ENCODE results near the gene POLE.

DNA sequence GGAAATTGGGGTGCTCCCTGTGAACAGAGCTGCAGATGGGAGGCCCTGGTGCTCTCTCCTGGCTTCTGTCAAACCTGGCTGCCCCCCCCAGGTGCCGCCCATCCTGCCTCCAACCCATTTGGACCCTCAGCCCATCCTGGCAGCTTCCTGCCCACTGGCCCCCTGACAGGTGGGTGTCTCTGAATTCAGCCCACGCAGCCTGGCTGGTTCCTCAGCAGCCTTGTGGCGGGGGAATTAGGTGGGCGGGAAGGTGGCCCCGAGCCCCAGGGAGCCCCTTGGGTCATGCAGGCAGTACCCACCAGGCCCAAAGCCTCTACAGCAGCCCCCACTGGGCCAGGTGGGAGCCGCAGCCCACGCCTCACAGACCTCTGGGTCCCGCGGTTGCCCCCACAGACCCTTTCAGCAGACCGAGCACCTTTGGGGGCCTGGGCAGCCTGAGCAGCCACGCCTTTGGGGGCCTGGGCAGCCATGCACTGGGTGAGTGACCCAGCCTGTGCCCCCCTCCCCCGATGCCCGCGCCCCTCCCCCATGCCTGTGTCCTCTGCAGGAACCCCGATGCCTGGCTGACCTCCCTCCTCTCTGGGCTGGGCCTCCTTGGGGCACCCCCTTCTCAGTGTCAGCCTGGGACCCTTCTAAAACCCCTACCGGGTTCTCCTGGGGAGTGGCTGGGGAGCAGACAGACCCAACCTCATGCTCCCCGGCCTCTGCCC, 105.6 kb downstream of the POLE start:
- TF ChIP-seq, protein P1, sequence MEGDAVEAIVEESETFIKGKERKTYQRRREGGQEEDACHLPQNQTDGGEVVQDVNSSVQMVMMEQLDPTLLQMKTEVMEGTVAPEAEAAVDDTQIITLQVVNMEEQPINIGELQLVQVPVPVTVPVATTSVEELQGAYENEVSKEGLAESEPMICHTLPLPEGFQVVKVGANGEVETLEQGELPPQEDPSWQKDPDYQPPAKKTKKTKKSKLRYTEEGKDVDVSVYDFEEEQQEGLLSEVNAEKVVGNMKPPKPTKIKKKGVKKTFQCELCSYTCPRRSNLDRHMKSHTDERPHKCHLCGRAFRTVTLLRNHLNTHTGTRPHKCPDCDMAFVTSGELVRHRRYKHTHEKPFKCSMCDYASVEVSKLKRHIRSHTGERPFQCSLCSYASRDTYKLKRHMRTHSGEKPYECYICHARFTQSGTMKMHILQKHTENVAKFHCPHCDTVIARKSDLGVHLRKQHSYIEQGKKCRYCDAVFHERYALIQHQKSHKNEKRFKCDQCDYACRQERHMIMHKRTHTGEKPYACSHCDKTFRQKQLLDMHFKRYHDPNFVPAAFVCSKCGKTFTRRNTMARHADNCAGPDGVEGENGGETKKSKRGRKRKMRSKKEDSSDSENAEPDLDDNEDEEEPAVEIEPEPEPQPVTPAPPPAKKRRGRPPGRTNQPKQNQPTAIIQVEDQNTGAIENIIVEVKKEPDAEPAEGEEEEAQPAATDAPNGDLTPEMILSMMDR (IDR thresholded peaks at IDR 0.05), result no peak
- TF ChIP-seq POLR2A (IDR thresholded peaks at IDR 0.05), result no peak

Data from lower leg skin (tissue), 3 donors.